WTC11 (cell line): ENCODE data around the gene DCLK2. TPM values are rescaled to one million over a fixed set of nuclear protein-coding genes. Genes with fewer than 3 reads are reported as not detected.

Experiments used
- ATAC-seq: fragments of 200-7000 bp; cut with Tn5 transposase; 2 replicates; pipeline ENCODE4 v1.10.0; 2021; ENCODE audit warnings: mild to moderate bottlenecking, moderate library complexity
- CTCF ChIA-PET: fragments of 300-600 bp; sonication (Branson Sonifier 250); formaldehyde crosslinking; loops from one replicate; lab custom pipeline; 2021; ENCODE audit warnings: antibody characterized with exemption; lab: Charles Lee
- POLR2A ChIA-PET: fragments of 350-600 bp; sonication (Branson Sonifier 250); formaldehyde crosslinking; loops from one replicate; lab custom pipeline; 2021; ENCODE audit warnings: antibody characterized with exemption; lab: Charles Lee
- DNase-seq: peaks from one replicate; pipeline ENCODE4 v3.0.0; 2021; ENCODE audit warnings: low spot score
- H3K27ac Mint-ChIP-seq: 2 replicates; pipeline ENCODE4 v1.8.0; 2021; ENCODE audit warnings: mixed read lengths
- H3K27me3 Mint-ChIP-seq: 2 replicates; pipeline ENCODE4 v1.8.0; 2021; ENCODE audit warnings: low read depth, mild to moderate bottlenecking, moderate library complexity, mixed read lengths
- H3K36me3 Mint-ChIP-seq: 2 replicates; pipeline ENCODE4 v1.8.0; 2021; ENCODE audit warnings: mixed read lengths
- H3K4me1 Mint-ChIP-seq: 2 replicates; pipeline ENCODE4 v1.8.0; 2022; ENCODE audit warnings: mixed read lengths
- H3K4me3 Mint-ChIP-seq: 2 replicates; pipeline ENCODE4 v1.8.0; 2021; ENCODE audit warnings: mild to moderate bottlenecking, moderate library complexity, mixed read lengths
- H3K9me3 Mint-ChIP-seq: 2 replicates; pipeline ENCODE4 v1.8.0; 2021; ENCODE audit warnings: mixed read lengths
- CREM ChIP-seq: sonication (generic); formaldehyde crosslinking; IDR thresholded peaks from 2 replicates; pipeline ENCODE4 v1.8.1; 2022; ENCODE audit warnings: mild to moderate bottlenecking, missing genetic modification reagents, moderate library complexity
- EMX1 ChIP-seq: fragments of 250-450 bp; sonication (Bioruptor Pico); IDR thresholded peaks from 2 replicates; pipeline ENCODE4 v1.8.0; 2021; ENCODE audit warnings: mild to moderate bottlenecking
- ESRRA ChIP-seq: sonication (generic); formaldehyde crosslinking; IDR thresholded peaks from 2 replicates; pipeline ENCODE4 v1.8.1; 2022; ENCODE audit warnings: mild to moderate bottlenecking, missing genetic modification reagents, borderline replicate concordance
- ETV6 ChIP-seq: sonication (generic); formaldehyde crosslinking; IDR thresholded peaks from 2 replicates; pipeline ENCODE4 v1.8.1; 2022; ENCODE audit warnings: mild to moderate bottlenecking, missing genetic modification reagents
- FOXP4 ChIP-seq: sonication (generic); formaldehyde crosslinking; IDR thresholded peaks from 2 replicates; pipeline ENCODE4 v1.8.0; 2022; ENCODE audit warnings: mild to moderate bottlenecking, missing genetic modification reagents
- GTF2I ChIP-seq: fragments of 250-450 bp; sonication (Bioruptor Pico); conservative IDR thresholded peaks from 2 replicates; pipeline ENCODE4 v1.4.0; 2021; ENCODE audit warnings: mild to moderate bottlenecking
- HMGA2 ChIP-seq: fragments of 250-450 bp; sonication (Bioruptor Pico); IDR thresholded peaks from 2 replicates; pipeline ENCODE4 v1.4.0; 2021; ENCODE audit warnings: mild to moderate bottlenecking, moderate library complexity
- IRF2 ChIP-seq: sonication (generic); formaldehyde crosslinking; IDR thresholded peaks from 2 replicates; pipeline ENCODE4 v1.8.0; 2022; ENCODE audit warnings: low read depth, missing genetic modification reagents, borderline replicate concordance
- JAZF1 ChIP-seq: fragments of 250-450 bp; sonication (Bioruptor Pico); IDR thresholded peaks from 2 replicates; pipeline ENCODE4 v1.9.0; 2021; ENCODE audit warnings: moderate library complexity, mild to moderate bottlenecking, inconsistent platforms
- NFATC4 ChIP-seq: fragments of 250-450 bp; sonication (Bioruptor Pico); IDR thresholded peaks from 2 replicates; pipeline ENCODE4 v1.9.0; 2021; ENCODE audit warnings: mild to moderate bottlenecking
- PREB ChIP-seq: sonication (generic); formaldehyde crosslinking; IDR thresholded peaks from 2 replicates; pipeline ENCODE4 v1.8.1; 2022; ENCODE audit warnings: mild to moderate bottlenecking, missing genetic modification reagents, moderate library complexity, borderline replicate concordance
- SMAD3 ChIP-seq: sonication (generic); formaldehyde crosslinking; IDR thresholded peaks from 2 replicates; pipeline ENCODE4 v1.8.0; 2022; ENCODE audit warnings: missing genetic modification reagents, mild to moderate bottlenecking, borderline replicate concordance
- SMAD4 ChIP-seq: sonication (generic); formaldehyde crosslinking; IDR thresholded peaks from 2 replicates; pipeline ENCODE4 v1.8.0; 2022; ENCODE audit warnings: mild to moderate bottlenecking, missing genetic modification reagents
- SOX15 ChIP-seq: fragments of 250-450 bp; sonication (Bioruptor Pico); IDR thresholded peaks from 2 replicates; pipeline ENCODE4 v1.9.0; 2021; ENCODE audit warnings: mild to moderate bottlenecking
- STAT6 ChIP-seq: sonication (generic); formaldehyde crosslinking; conservative IDR thresholded peaks from 2 replicates; pipeline ENCODE4 v1.8.1; 2023; ENCODE audit warnings: mild to moderate bottlenecking, low read depth, missing genetic modification reagents, moderate library complexity
- TCF7 ChIP-seq: sonication (generic); formaldehyde crosslinking; IDR thresholded peaks from 2 replicates; pipeline ENCODE4 v1.8.0; 2022; ENCODE audit warnings: mild to moderate bottlenecking, low read depth, missing genetic modification reagents, moderate library complexity
- TP53 ChIP-seq: sonication (generic); formaldehyde crosslinking; IDR thresholded peaks from 2 replicates; pipeline ENCODE4 v1.8.1; 2023; ENCODE audit warnings: mild to moderate bottlenecking, missing genetic modification reagents
- USF2 ChIP-seq: sonication (generic); formaldehyde crosslinking; IDR thresholded peaks from 2 replicates; pipeline ENCODE4 v1.8.1; 2023; ENCODE audit warnings: mild to moderate bottlenecking, missing genetic modification reagents, moderate library complexity
- ZMAT4 ChIP-seq: fragments of 250-450 bp; sonication (Bioruptor Pico); IDR thresholded peaks from 2 replicates; pipeline ENCODE4 v1.9.0; 2021; ENCODE audit warnings: mild to moderate bottlenecking
- ZNF219 ChIP-seq: sonication (generic); formaldehyde crosslinking; IDR thresholded peaks from 2 replicates; pipeline ENCODE4 v1.8.0; 2023; ENCODE audit warnings: missing genetic modification reagents, mild to moderate bottlenecking, borderline replicate concordance
- ZNF263 ChIP-seq: sonication (generic); formaldehyde crosslinking; IDR thresholded peaks from 2 replicates; pipeline ENCODE4 v1.8.1; 2022; ENCODE audit warnings: low read depth, mild to moderate bottlenecking, moderate library complexity, missing genetic modification reagents
- ZNF281 ChIP-seq: sonication (generic); formaldehyde crosslinking; IDR thresholded peaks from 2 replicates; pipeline ENCODE4 v1.8.0; 2023; ENCODE audit warnings: mild to moderate bottlenecking, missing genetic modification reagents
- ZNF416 ChIP-seq: fragments of 250-450 bp; sonication (Bioruptor Pico); IDR thresholded peaks from 2 replicates; pipeline ENCODE4 v1.9.0; 2021; ENCODE audit warnings: mild to moderate bottlenecking, inconsistent platforms
- ZNF423 ChIP-seq: fragments of 250-450 bp; sonication (Bioruptor Pico); IDR thresholded peaks from 2 replicates; pipeline ENCODE4 v2.1.2; 2022; ENCODE audit warnings: mild to moderate bottlenecking, moderate library complexity
- total RNA-seq: library from RNA; stranded (reverse); gene quantifications from 3 replicates; pipeline ENCODE4 v1.2.3, GENCODE V29; 2021

DCLK2 gene
- total RNA-seq, 1 experiment from 2014 or later, result 0.17 TPM

- TF ChIP-seq GTF2I (CRISPR knock-in tag) (no peak), ZNF263 (CRISPR knock-in tag) (no peak), ZNF281 (CRISPR knock-in tag) (no peak), IRF2 (CRISPR knock-in tag) (no peak), ZNF219 (CRISPR knock-in tag) (no peak), SMAD3 (CRISPR knock-in tag) (no peak), ETV6 (CRISPR knock-in tag) (no peak), SOX15 (CRISPR knock-in tag) (no peak), EMX1 (CRISPR knock-in tag) (no peak), JAZF1 (CRISPR knock-in tag) (no peak), ZMAT4 (CRISPR knock-in tag) (no peak), SMAD4 (CRISPR knock-in tag) (no peak), TCF7 (CRISPR knock-in tag) (no peak), TP53 (no peak), USF2 (CRISPR knock-in tag) (no peak), PREB (CRISPR knock-in tag) (no peak), CREM (CRISPR knock-in tag) (no peak)
- TF ChIP-seq, all 79 proteins: peak for 0
- POLR2A ChIA-PET, result no interaction called here
- Mint-ChIP-seq H3K27ac (no peak overlapping the region), H3K4me3 (no peak overlapping the region), H3K36me3 (no peaks in the 10 kb centered on the region), H3K9me3 (no peaks in the 10 kb centered on the region), H3K27me3 (no peaks in the 10 kb centered on the region), H3K4me1 (no peaks in the 10 kb centered on the region)
- DNase-seq (no peak), ATAC-seq (no peak)
- CTCF ChIA-PET, result no interaction called here
These were observed 18.4 kb downstream of the DCLK2 start for GRCh38 chr4:150096625-150097024.

GRCh38 chr4:150098214-150098613 lies 20.0 kb downstream of the DCLK2 start:
- Mint-ChIP-seq H3K36me3 (no peaks in the 10 kb centered on the region), H3K27ac (no peak overlapping the region), H3K9me3 (no peaks in the 10 kb centered on the region), H3K4me1 (no peaks in the 10 kb centered on the region), H3K4me3 (no peak overlapping the region), H3K27me3 (no peaks in the 10 kb centered on the region)
- CTCF ChIA-PET, result no interaction called here
- no peak for ATAC-seq
- DNase-seq, result no peak
- POLR2A ChIA-PET, result no interaction called here
- no peak for TF ChIP-seq HMGA2 (CRISPR knock-in tag)
- TF ChIP-seq ZNF416, result no peak
- no peak for TF ChIP-seq ZNF423 (CRISPR knock-in tag)
- TF ChIP-seq EMX1 (CRISPR knock-in tag), result no peak
- no peak for TF ChIP-seq ESRRA (CRISPR knock-in tag)
- TF ChIP-seq FOXP4 (CRISPR knock-in tag), result no peak
- TF ChIP-seq ZNF263 (CRISPR knock-in tag), result no peak
- TF ChIP-seq STAT6 (CRISPR knock-in tag), result no peak
- no peak for TF ChIP-seq SMAD4 (CRISPR knock-in tag)
- TF ChIP-seq NFATC4 (CRISPR knock-in tag), result no peak
